Fibroblast of skin of left biceps (primary cell): ENCODE results near the gene SF3B1.
A peak's percentile ranks its signal among the peaks of the same experiment; 100 is the strongest.
"Not testable (repeated sequence)": the region's sequence is repeated elsewhere in the genome, so short reads cannot be mapped to it uniquely, and the experiment has no call there.

Source experiments
- DNase-seq, 2 experiments: peaks; one replicate each; pipeline ENCODE4 v3.0.0-alpha.2; 2013; ENCODE audit warnings: low read depth in 2 of 2

The SF3B1 gene

DNA sequence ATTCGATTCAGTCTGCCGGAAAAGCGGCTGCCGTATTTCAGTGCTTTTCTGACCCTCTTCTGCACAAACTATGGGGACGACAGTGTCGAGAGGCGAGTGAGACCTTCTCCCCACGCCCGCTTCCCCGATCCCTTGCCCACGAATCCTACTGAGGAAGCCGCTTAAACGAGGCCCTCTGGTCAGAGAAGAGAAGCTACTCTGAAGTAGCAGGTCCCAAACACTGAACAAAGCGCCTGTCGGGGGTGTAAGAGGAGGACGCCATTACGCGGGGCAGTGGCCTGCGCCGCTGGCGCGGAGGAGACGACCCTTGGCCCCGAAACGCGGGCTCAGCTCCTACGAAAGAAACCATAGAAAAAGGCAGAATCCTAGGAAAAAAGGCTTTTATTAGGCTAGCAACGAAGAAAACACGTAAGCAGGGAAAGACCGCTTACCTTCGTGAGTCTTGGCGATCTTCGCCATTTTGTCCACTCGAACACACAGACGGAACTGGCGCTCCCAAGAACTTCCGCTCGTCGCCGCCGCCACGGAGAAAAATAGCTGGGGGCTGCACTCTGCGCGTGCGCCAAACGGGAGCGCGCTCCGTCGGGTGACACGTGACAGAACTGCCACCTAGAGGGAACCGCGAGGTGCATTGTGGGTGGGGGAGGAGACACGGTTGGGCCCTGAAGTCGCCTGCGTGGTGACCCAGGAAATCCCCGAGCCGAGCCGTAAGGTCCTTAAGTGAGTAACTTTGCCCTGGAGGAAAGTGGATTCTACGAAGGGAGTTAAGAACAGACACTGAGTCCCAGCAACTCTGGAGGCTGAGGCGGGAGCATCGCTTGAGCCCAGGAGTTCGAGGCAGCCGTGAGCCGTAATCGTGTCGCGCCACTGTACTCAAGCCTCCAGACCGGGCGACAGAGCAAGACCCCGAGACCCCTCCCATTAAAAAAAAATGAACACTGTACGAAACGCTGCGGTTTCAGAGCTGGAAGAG, at the start of gene SF3B1:
Gene SF3B1 (minus strand): TSS at position 488 of the 973 bp plus-strand sequence. CDS start 29 bp downstream, at position 459.
- DNase-seq: peak; percentile 90 to 92

- not testable (repeated sequence) for DNase-seq
These were observed 49.4 kb upstream of the SF3B1 start for GRCh38 chr2:197484248-197484647.

DNA sequence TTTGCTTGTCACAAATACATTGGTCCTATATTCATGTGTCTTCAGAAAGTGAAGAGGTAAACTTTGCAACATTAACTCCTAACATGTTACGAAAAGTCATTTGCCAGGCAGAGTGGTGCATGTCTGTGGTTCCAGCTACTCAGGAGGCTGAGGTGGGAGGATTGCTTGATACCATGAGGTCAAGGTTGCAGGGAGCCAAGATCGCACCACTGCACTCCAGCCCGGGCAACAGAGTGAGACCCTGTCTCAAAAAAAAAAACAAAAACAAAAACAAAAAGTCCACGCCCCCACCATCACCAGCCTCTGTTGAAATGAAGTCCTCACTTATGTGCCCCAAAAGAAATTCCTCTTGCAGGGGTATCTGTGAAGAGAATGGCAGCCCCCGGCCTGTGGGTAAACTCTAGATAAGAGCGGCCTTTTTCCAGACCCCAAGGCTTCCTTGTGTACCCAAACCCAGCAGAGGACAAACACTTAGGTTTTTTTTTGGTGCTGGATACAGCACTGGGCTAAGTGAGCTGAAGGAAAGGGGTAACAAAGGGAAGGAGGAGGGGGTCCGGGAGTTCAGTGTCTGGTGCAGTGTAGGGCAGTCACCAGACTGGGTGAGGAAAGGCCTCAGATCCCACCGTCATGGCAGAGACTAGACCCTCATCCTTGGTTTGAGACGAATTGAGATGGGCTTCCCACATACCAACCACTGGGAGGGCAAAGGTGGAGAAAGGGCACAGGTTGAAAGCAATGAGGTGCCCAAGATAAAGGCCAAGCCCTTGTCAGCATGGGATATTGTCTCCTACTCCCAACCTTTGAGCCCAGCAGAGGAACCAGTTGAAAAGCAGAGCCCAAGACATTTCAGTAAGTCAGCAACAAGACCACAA, 45.6 kb upstream of the SF3B1 start:
- DNase-seq: no peak

DNA sequence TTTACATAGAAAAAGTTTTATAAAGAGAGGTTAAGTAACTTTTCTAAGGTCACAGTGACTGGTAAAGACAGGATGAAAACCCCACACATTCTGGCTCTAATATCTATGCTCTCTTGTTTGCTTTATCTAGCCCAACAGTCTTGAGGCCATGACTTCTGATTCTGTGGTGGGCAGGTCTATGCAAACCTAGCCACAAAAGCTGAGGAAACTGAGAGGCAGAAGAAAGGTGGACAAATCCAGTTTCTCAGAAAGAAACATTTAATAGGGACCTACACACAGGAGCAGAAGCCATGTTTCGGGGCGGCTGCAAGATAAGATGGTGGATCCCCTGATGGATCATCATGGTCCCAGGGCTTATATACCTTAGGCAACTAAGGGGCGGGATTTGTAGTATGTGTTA, 43.0 kb upstream of the SF3B1 start:
- DNase-seq: no peak

DNA sequence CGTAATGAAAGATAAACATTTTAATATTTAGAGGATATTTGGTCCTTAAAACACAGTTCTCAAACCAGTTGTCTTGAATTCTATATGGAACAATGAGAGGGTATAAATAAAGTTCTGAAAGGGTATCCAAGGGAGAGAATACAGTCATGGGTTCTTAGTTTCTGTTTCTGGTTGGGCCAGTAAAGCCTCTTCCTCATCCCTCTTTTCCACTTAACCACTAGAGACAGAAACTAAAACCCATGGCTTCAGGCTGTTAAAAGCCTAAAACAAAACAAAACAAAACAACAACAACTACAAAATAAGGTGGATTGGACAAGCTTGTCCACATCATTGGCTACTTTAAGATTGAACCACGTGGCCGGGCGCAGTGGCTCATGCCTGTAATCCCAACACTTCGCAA, 37.3 kb upstream of the SF3B1 start:
- no peak for DNase-seq

- DNase-seq: peak in 1 of 2 experiments; percentile 6
These were observed 29.3 kb upstream of the SF3B1 start for GRCh38 chr2:197464175-197464574.

GRCh38 chr2:197461057-197461456, 26.2 kb upstream of the SF3B1 start:
- DNase-seq: no peak

DNA sequence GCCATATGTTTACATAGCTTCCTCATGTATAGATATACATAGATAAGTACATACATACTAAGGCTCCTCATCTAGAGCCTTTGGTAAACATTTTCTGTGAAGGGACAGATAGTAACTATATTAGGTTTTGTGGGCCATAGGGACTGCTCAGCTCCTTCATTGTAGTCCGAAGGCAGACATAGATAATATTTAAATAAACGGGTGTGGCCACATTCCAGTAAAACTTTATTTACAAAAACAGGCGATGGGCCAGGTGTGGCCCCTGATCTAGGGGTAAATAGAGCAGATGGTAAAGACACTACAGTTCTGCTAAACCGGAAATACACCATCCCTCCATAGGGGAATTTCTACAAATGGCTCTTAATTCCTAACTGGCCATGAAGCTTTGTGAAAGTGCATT, 25.8 kb upstream of the SF3B1 start:
- DNase-seq: no peak

GRCh38 chr2:197455428-197455827, 20.6 kb upstream of the SF3B1 start:
- no peak for DNase-seq

DNA sequence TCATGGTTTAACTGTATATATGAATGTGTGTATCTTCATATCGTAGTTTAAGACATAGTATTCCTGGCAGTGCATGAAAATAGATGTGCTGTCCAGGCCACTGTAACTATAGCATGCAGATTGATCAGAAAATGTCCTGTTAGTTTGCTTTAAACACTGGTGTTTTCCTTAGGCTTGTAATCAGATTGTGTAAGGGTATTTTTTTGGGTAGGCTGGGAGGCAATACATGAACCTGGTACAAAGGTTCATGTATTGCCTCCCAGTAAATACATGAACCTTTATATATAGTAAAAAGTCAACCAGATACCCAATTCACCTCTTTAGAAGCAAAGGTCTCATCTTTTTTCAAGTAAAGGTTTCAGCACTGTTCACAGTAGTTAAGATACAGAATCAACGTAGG, 20.1 kb upstream of the SF3B1 start:
- DNase-seq: no peak

DNA sequence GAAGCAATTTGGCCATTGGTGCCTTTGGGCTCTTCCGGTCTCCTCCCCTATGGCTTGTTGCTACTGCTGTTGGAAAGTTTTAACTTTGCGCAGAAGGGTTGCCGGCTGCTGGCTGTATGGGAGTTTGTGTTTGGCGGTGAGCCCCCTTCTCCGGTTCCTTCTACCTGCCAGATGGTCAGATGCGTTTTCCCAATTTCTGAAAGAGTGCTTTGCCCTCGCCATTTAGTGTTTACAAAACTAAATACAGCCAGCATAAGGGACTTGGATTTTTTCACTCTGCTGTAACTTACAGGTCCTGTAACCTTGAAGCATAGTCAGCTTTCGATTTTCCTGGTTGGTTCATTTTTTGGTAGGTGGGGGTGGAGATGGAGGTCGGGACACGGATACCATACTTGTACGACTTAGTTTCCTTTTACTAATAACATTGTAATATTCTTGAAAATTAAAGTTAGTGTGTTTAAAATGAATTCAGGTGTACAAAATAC, 19.1 kb upstream of the SF3B1 start:
- DNase-seq: no peak

DNA sequence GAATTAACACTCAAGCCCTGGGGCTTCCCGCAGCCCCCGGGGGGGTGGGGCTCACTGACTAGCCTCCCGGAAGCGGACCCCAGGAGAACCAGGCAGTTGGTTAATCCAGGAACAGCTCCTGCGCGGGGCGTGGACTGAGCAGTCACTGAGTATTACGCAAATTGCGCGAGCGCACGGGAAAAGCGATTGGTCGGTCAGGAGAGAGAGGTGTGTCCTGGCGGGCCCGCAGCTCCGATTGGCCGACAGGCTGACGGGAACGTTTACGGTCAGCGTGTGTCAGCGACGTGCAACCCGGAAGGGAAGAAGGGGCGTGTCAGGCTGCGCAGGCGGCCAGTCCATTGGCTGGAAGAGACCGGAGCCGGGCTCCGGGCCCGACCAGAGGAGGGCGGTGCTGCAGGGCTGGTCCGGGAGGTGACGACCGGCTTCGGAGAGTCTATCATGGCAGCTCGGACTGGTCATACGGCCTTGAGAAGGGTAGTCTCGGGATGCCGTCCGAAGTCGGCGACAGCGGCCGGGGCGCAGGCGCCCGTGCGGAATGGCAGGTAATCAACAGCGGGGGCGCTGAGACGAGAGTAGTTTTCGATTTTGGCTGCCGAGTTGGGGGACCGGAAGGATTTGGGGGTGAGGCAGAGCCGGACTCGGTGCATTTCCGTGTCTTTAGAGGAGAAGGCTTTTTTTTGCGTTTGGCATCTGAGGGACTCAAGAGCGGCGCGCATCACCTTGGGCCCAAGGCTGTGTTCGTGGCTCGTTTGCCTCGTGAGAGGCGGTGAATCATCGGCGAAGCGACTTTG, 18.5 kb upstream of the SF3B1 start, which contains the start of gene COQ10B:
Gene COQ10B (plus strand): TSS at position 430 of the 791 bp plus-strand sequence. CDS start 9 bp downstream, at position 439.
- peak; percentile 98 to 99 for DNase-seq

DNA sequence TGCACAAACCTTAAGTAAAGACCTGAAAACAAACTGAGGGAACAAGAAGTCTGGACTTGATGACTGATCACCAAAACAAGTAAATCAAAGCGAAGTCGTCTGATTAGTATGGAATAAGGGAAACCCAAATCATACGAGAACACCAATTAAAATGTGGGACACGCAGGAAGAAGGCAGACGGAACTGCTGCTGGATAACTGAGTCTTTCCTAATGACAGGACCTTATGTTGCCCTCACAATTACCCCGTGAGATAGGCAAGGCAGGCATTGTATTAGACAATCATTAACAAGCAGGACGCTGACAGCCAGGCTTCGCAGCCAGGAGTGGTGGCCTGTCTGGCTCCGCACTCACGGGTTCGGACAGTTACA, 17.9 kb upstream of the SF3B1 start:
- no peak for DNase-seq

GRCh38 chr2:197450935-197451358, 16.1 kb upstream of the SF3B1 start:
- not testable (repeated sequence) for DNase-seq

GRCh38 chr2:197450465-197450864, 15.6 kb upstream of the SF3B1 start:
- no peak for DNase-seq

GRCh38 chr2:197446844-197447243, 12.0 kb upstream of the SF3B1 start:
- no peak for DNase-seq

DNA sequence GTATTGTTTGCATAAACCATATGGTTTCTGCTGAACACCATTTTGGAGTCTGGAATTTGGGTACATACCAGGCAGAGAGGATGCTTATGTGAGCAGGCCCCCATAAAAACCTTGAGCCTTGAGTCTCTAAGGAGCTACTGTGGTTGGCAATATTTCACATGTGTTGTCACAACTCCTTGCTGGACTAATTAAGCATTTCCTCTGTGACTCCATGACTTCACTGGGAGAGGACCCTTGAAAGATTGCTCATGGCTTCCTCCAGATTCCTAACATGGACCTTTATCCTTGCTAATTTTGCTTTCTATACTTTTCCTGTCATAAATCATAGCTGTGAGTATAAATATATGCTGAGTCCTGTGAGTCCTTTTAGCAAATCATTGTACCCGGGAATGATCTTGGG, 10.9 kb upstream of the SF3B1 start:
- peak in 1 of 2 experiments; percentile 20 for DNase-seq

DNA sequence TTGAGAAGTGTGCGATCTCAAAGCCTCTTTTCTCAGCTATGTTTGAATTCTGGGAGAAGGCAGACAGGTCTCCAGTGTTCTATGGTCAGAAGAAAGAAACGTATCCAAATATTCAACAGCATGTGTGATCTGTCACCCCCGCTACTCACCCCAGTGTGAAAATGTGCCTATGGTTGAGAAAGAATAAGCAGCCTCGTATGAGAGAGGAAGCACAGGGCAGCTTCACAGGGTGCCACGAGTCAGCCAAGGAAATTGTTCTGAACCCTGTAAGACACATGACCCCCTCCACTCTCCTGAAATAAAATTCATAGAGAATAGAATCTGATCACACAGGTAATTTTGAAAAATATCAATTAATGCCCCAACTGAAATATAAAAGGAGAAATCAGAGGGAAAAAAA, 8.0 kb upstream of the SF3B1 start:
- DNase-seq: no peak

GRCh38 chr2:197437380-197437779, 2.6 kb upstream of the SF3B1 start:
- DNase-seq: no peak

- DNase-seq: no peak
These were observed 981 bp upstream of the SF3B1 start for GRCh38 chr2:197435598-197436420.
